NOMO-1 treated with dmso at 0.1 percent for 144 hours (cell line): ENCODE results near the gene PRKG1.
"Not testable (repeated sequence)": the region's sequence is repeated elsewhere in the genome, so short reads cannot be mapped to it uniquely, and the experiment has no call there.

Experiments used
- DNase-seq: peaks from one replicate; lab custom pipeline; 2025; ENCODE audit not compliant: unreplicated experiment; lab: John Stamatoyannopoulos, UW

The PRKG1 gene

GRCh38 chr10:51260376-51260775, 186.1 kb downstream of the PRKG1 start:
- no peak for DNase-seq

- no peak for DNase-seq
Observed at GRCh38 chr10:51266496-51266895, 192.2 kb downstream of the PRKG1 start.

- not testable (repeated sequence) for DNase-seq
Observed at GRCh38 chr10:51267980-51268570, 193.8 kb downstream of the PRKG1 start.

- DNase-seq: no peak
Observed at GRCh38 chr10:51269821-51270220, 195.5 kb downstream of the PRKG1 start.

GRCh38 chr10:51270936-51271530, 196.7 kb downstream of the PRKG1 start:
- no peak for DNase-seq

- not testable (repeated sequence) for DNase-seq
Observed at GRCh38 chr10:51272099-51272498, 197.8 kb downstream of the PRKG1 start.

GRCh38 chr10:51272555-51272954, 198.3 kb downstream of the PRKG1 start:
- DNase-seq: no peak

GRCh38 chr10:51273574-51273973, 199.3 kb downstream of the PRKG1 start:
- DNase-seq: peak; percentile 8

GRCh38 chr10:51276097-51276496, 201.8 kb downstream of the PRKG1 start:
- DNase-seq: not testable (repeated sequence)

- DNase-seq: not testable (repeated sequence)
Observed at GRCh38 chr10:51281387-51281786, 207.1 kb downstream of the PRKG1 start.

- no peak for DNase-seq
Observed at GRCh38 chr10:51285601-51286000, 211.3 kb downstream of the PRKG1 start.

GRCh38 chr10:51288511-51288910, 214.2 kb downstream of the PRKG1 start:
- DNase-seq: no peak

- no peak for DNase-seq
Observed at GRCh38 chr10:51289519-51289918, 215.2 kb downstream of the PRKG1 start.

- DNase-seq: no peak
Observed at GRCh38 chr10:51291961-51292360, 217.7 kb downstream of the PRKG1 start.

GRCh38 chr10:51297438-51297837, 223.2 kb downstream of the PRKG1 start:
- DNase-seq: no peak

GRCh38 chr10:51300617-51301304, 226.5 kb downstream of the PRKG1 start:
- no peak for DNase-seq

- DNase-seq: no peak
Observed at GRCh38 chr10:51301644-51302043, 227.4 kb downstream of the PRKG1 start.

GRCh38 chr10:51302316-51302715, 228.0 kb downstream of the PRKG1 start:
- DNase-seq: no peak

GRCh38 chr10:51308116-51308515, 233.8 kb downstream of the PRKG1 start:
- no peak for DNase-seq

GRCh38 chr10:51311228-51311627, 236.9 kb downstream of the PRKG1 start:
- DNase-seq: no peak

- DNase-seq: no peak
Observed at GRCh38 chr10:51312817-51313216, 238.5 kb downstream of the PRKG1 start.

- DNase-seq: no peak
Observed at GRCh38 chr10:51313251-51313650, 239.0 kb downstream of the PRKG1 start.
